NCI-H2227 (cell line): Measurements from ENCODE around the gene GPR158.
A peak's percentile ranks its signal among the peaks of the same experiment; 100 is the strongest.
"Not testable (repeated sequence)": the region's sequence is repeated elsewhere in the genome, so short reads cannot be mapped to it uniquely, and the experiment has no call there.

Source experiments
- DNase-seq: peaks from one replicate; lab custom pipeline; 2025; ENCODE audit not compliant: unreplicated experiment; lab: John Stamatoyannopoulos, UW

Gene GPR158

GRCh38 chr10:25300073-25300472, 125.3 kb downstream of the GPR158 start:
- DNase-seq = no peak

GRCh38 chr10:25304606-25305005, 129.8 kb downstream of the GPR158 start:
- DNase-seq = no peak

- DNase-seq = no peak
Measured at GRCh38 chr10:25306386-25306785, 131.6 kb downstream of the GPR158 start.

- DNase-seq = no peak
Measured at GRCh38 chr10:25308278-25308677, 133.5 kb downstream of the GPR158 start.

- not testable (repeated sequence) for DNase-seq
Measured at GRCh38 chr10:25317596-25318211, 142.9 kb downstream of the GPR158 start.

- no peak for DNase-seq
Measured at GRCh38 chr10:25327273-25327672, 152.5 kb downstream of the GPR158 start.

GRCh38 chr10:25328361-25328760, 153.6 kb downstream of the GPR158 start:
- no peak for DNase-seq

- not testable (repeated sequence) for DNase-seq
Measured at GRCh38 chr10:25329587-25329986, 154.8 kb downstream of the GPR158 start.

GRCh38 chr10:25334445-25334844, 159.6 kb downstream of the GPR158 start:
- DNase-seq = no peak

GRCh38 chr10:25336330-25336729, 161.5 kb downstream of the GPR158 start:
- DNase-seq = no peak

GRCh38 chr10:25338271-25338670, 163.5 kb downstream of the GPR158 start:
- no peak for DNase-seq

- DNase-seq = no peak
Measured at GRCh38 chr10:25339966-25340365, 165.2 kb downstream of the GPR158 start.

GRCh38 chr10:25349520-25349919, 174.7 kb downstream of the GPR158 start:
- no peak for DNase-seq

GRCh38 chr10:25356609-25357008, 181.8 kb downstream of the GPR158 start:
- DNase-seq = no peak

GRCh38 chr10:25357269-25357668, 182.5 kb downstream of the GPR158 start:
- no peak for DNase-seq

GRCh38 chr10:25382029-25382810, 207.4 kb downstream of the GPR158 start:
- peak; percentile 2 for DNase-seq

- DNase-seq = not testable (repeated sequence)
Measured at GRCh38 chr10:25382901-25383300, 208.1 kb downstream of the GPR158 start.

GRCh38 chr10:25383686-25384085, 208.9 kb downstream of the GPR158 start:
- no peak for DNase-seq

- DNase-seq = no peak
Measured at GRCh38 chr10:25384618-25385017, 209.8 kb downstream of the GPR158 start.

- no peak for DNase-seq
Measured at GRCh38 chr10:25388188-25388861, 213.5 kb downstream of the GPR158 start.

- no peak for DNase-seq
Measured at GRCh38 chr10:25388862-25389206, 214.0 kb downstream of the GPR158 start.

- DNase-seq = no peak
Measured at GRCh38 chr10:25390733-25391132, 215.9 kb downstream of the GPR158 start.
